PC-3 (cell line): ENCODE measurements around the gene PPM1E.

Experiments used
- CTCF ChIP-seq: fragments of 300-600 bp; sonication (generic); conservative IDR thresholded peaks from 2 replicates; pipeline ENCODE4 v1.5.1; 2017; ENCODE audit warnings: antibody characterized with exemption, low read depth, mild to moderate bottlenecking, low read length
- EZH2 ChIP-seq: fragments of 300-600 bp; sonication (generic); IDR thresholded peaks from one replicate; pipeline ENCODE4 v1.6.1; 2017; ENCODE audit warnings: antibody characterized with exemption, mild to moderate bottlenecking, low read length; ENCODE audit not compliant: unreplicated experiment
- EZH2phosphoT487 ChIP-seq: fragments of 300-600 bp; sonication (generic); IDR thresholded peaks from 2 replicates; pipeline ENCODE4 v1.6.1; 2018; ENCODE audit warnings: mild to moderate bottlenecking, antibody characterized with exemption, low read length, borderline replicate concordance

- TF ChIP-seq CTCF, result no peak
- no peak for TF ChIP-seq EZH2
- TF ChIP-seq EZH2phosphoT487, result no peak
Observed at GRCh38 chr17:58813712-58814111, 58.1 kb downstream of the PPM1E start.
